Liver (tissue), 9 donors: ENCODE results near the gene CCDC39. TPM values are rescaled to one million over a fixed set of nuclear protein-coding genes. Genes with fewer than 3 reads are reported as not detected.

Experiments
- DNase-seq: peaks from one replicate; pipeline ENCODE4 v3.0.0-alpha.2; 2017; ENCODE audit warnings: low spot score
- H3K27ac ChIP-seq, 2 donors: one replicate each; pipeline ENCODE4 v1.7.0; 2013; ENCODE audit warnings: inconsistent platforms in 2 of 2, low read length in 2 of 2, control low read depth in 1 of 2, low read depth in 1 of 2, mild to moderate bottlenecking in 1 of 2
- H3K27me3 ChIP-seq, 4 donors: one replicate each; pipeline versions ENCODE4 v1.6.1 to v1.7.0; 2013; ENCODE audit warnings: low read length in 3 of 4, inconsistent platforms in 1 of 4, mild to moderate bottlenecking in 1 of 4, moderate library complexity in 1 of 4; ENCODE audit not compliant: control insufficient read depth in 4 of 4, insufficient read depth in 4 of 4
- H3K36me3 ChIP-seq, 4 donors: one replicate each; pipeline versions ENCODE4 v1.6.1 to v1.7.0; 2013; ENCODE audit warnings: low read length in 3 of 4, mild to moderate bottlenecking in 3 of 4, low read depth in 1 of 4, moderate library complexity in 1 of 4; ENCODE audit not compliant: control insufficient read depth in 4 of 4, insufficient read depth in 3 of 4
- H3K4me1 ChIP-seq, 4 donors: one replicate each; pipeline versions ENCODE4 v1.6.1 to v1.7.0; 2013; ENCODE audit warnings: low read length in 3 of 4, mild to moderate bottlenecking in 3 of 4, moderate library complexity in 1 of 4; ENCODE audit not compliant: control insufficient read depth in 4 of 4, insufficient read depth in 4 of 4
- H3K4me3 ChIP-seq, 3 donors: one replicate each; pipeline versions ENCODE4 v1.6.1 to v1.7.0; 2013; ENCODE audit warnings: low read length in 3 of 3, control low read depth in 1 of 3, low read depth in 1 of 3, mild to moderate bottlenecking in 1 of 3
- H3K9ac ChIP-seq, 2 donors: one replicate each; pipeline ENCODE4 v1.7.0; 2013; ENCODE audit warnings: low read length in 2 of 2, mild to moderate bottlenecking in 2 of 2, moderate library complexity in 2 of 2, control low read depth in 1 of 2, low read depth in 1 of 2
- H3K9me3 ChIP-seq, 4 donors: one replicate each; pipeline versions ENCODE4 v1.6.1 to v1.7.0; 2013; ENCODE audit warnings: low read length in 3 of 4; ENCODE audit not compliant: control insufficient read depth in 4 of 4
- EGR1 ChIP-seq, 2 donors: IDR thresholded peaks; 2 replicates each; pipeline ENCODE4 v1.6.1; 2016 to 2018; ENCODE audit warnings: antibody characterized with exemption in 2 of 2, low read depth in 2 of 2
- FOXA1 ChIP-seq: IDR thresholded peaks from 2 replicates; pipeline ENCODE4 v1.6.1; 2016; ENCODE audit warnings: antibody characterized with exemption
- FOXA2 ChIP-seq: IDR thresholded peaks from 2 replicates; pipeline ENCODE4 v1.6.1; 2016; ENCODE audit warnings: antibody characterized with exemption
- GABPA ChIP-seq, 2 donors: IDR thresholded peaks in 1 of 2; conservative IDR thresholded peaks in 1 of 2; 2 replicates each; pipeline ENCODE4 v1.6.1; 2016; ENCODE audit warnings: antibody characterized with exemption in 2 of 2, mild to moderate bottlenecking in 1 of 2, moderate library complexity in 1 of 2
- HNF4A ChIP-seq, 2 donors: conservative IDR thresholded peaks; 2 replicates each; pipeline ENCODE4 v1.6.1; 2016; ENCODE audit warnings: antibody characterized with exemption in 2 of 2, mild to moderate bottlenecking in 2 of 2
- HNF4G ChIP-seq: IDR thresholded peaks from 2 replicates; pipeline ENCODE4 v1.6.1; 2016; ENCODE audit warnings: antibody characterized with exemption
- JUND ChIP-seq, 2 donors: IDR thresholded peaks; 2 replicates each; pipeline ENCODE4 v1.6.1; 2016; ENCODE audit warnings: antibody characterized with exemption in 2 of 2
- NR2F2 ChIP-seq: IDR thresholded peaks from 2 replicates; pipeline ENCODE4 v1.6.1; 2016; ENCODE audit warnings: antibody characterized with exemption
- RAD21 ChIP-seq, 2 donors: IDR thresholded peaks; 2 replicates each; pipeline ENCODE4 v1.6.1; 2016; ENCODE audit warnings: antibody characterized with exemption in 2 of 2, mild to moderate bottlenecking in 2 of 2
- TAF1 ChIP-seq: conservative IDR thresholded peaks from 2 replicates; pipeline ENCODE4 v1.6.1; 2016; ENCODE audit warnings: antibody characterized with exemption, mild to moderate bottlenecking
- YY1 ChIP-seq: IDR thresholded peaks from 2 replicates; pipeline ENCODE4 v1.6.1; 2016; ENCODE audit warnings: antibody characterized with exemption, mild to moderate bottlenecking
- WGBS: extraction: QIAGEN DNeasy Blood & Tissue Kit; methylation state at CpG from one replicate; pipeline ENCODE4 v1.1.7; 2013; 5-methylcytosine and 5-hydroxymethylcytosine counted together
- polyA plus RNA-seq, 2 donors: library from polyadenylated mRNA; stranded (reverse) in 1 of 2; unstranded in 1 of 2; fragments of 200-250 nt in 1 of 2; fragments of >200 nt in 1 of 2; fragmentation: Nextera tagmentation in 1 of 2; extraction: Ambion mirVana in 1 of 2; gene quantifications; one replicate each; pipeline versions ENCODE4 v1.2.1 to v1.2.3, GENCODE V29; 2013 to 2015
- total RNA-seq, 2 donors: library from RNA; depleted of rRNA; stranded (reverse); fragments of >200 nt; gene quantifications; one replicate each; pipeline ENCODE4 v1.2.3, GENCODE V29; 2014
- TF ChIP-seq, protein P1 (sequence below): IDR thresholded peaks from 2 replicates; pipeline ENCODE4 v1.6.1; 2016; ENCODE audit warnings: antibody characterized with exemption
- TF ChIP-seq, protein P2 (sequence below): IDR thresholded peaks from 2 replicates; pipeline ENCODE4 v1.6.1; 2016; ENCODE audit warnings: antibody characterized with exemption
- TF ChIP-seq, protein P3 (sequence below): IDR thresholded peaks from 2 replicates; pipeline ENCODE4 v1.6.1; 2016; ENCODE audit warnings: antibody characterized with exemption, mild to moderate bottlenecking
- TF ChIP-seq, protein P4 (sequence below): IDR thresholded peaks from 2 replicates; pipeline ENCODE4 v1.6.1; 2016; ENCODE audit warnings: antibody characterized with exemption
- donor health status: healthy.
- donor health status: healthy.
- donor health status: healthy.
- donor health status: healthy.
- donor health status: healthy.

Gene CCDC39
- total and polyA plus RNA-seq, 4 donors: under 0.01 to 0.08 TPM; not detected in 2

DNA sequence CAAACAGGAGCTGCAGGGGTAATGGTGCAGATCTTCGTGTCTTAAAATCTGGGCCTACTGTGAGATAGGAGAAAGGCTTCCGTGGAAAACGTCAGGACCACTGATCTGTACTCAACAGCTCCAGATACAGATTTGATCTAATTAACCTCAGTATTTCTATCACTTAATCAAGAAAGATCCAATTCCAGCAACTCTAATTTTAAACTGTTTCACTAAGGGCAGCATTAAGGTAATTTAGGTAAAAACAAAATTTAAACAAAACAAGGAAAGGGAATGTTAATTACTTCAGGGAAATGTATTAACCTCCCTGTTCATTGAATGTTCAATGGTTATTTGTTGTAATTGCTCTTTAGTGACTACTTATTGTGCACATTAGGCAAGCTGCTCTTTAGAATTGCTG, 103.7 kb downstream of the CCDC39 start:
- 69% methylated on average over 3 of the region's 3 CpGs for WGBS
- Histone ChIP-seq H3K27me3 (no peaks in the 10 kb centered on the region), H3K9me3 (peaks cover 0 to 1% (median 0%) of the 10 kb centered on the region in 4 donors), H3K4me3 (no peak overlapping the region), H3K4me1 (no peaks in the 10 kb centered on the region), H3K36me3 (no peaks in the 10 kb centered on the region), H3K27ac (no peak overlapping the region), H3K9ac (no peak overlapping the region)
- no peak for DNase-seq
- TF ChIP-seq YY1: no peak
- TF ChIP-seq, protein P1, sequence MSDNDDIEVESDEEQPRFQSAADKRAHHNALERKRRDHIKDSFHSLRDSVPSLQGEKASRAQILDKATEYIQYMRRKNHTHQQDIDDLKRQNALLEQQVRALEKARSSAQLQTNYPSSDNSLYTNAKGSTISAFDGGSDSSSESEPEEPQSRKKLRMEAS: no peak
- TF ChIP-seq FOXA1: no peak
- TF ChIP-seq NR2F2: no peak
- TF ChIP-seq, protein P2, sequence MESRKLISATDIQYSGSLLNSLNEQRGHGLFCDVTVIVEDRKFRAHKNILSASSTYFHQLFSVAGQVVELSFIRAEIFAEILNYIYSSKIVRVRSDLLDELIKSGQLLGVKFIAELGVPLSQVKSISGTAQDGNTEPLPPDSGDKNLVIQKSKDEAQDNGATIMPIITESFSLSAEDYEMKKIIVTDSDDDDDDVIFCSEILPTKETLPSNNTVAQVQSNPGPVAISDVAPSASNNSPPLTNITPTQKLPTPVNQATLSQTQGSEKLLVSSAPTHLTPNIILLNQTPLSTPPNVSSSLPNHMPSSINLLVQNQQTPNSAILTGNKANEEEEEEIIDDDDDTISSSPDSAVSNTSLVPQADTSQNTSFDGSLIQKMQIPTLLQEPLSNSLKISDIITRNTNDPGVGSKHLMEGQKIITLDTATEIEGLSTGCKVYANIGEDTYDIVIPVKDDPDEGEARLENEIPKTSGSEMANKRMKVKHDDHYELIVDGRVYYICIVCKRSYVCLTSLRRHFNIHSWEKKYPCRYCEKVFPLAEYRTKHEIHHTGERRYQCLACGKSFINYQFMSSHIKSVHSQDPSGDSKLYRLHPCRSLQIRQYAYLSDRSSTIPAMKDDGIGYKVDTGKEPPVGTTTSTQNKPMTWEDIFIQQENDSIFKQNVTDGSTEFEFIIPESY: no peak
- no peak for TF ChIP-seq FOXA2
- TF ChIP-seq HNF4A (conservative IDR thresholded peaks at IDR 0.05): no peak
- no peak for TF ChIP-seq HNF4G
- TF ChIP-seq TAF1: no peak
- no peak for TF ChIP-seq GABPA (IDR thresholded peaks at IDR 0.05 in 1 of 2, conservative IDR thresholded peaks at IDR 0.05 in 1 of 2)
- TF ChIP-seq EGR1 (IDR thresholded peaks at IDR 0.05; ENCODE audit: low read depth in 2 of 2): no peak
- no peak for TF ChIP-seq RAD21 (IDR thresholded peaks at IDR 0.05)
- TF ChIP-seq JUND (IDR thresholded peaks at IDR 0.05): no peak
- TF ChIP-seq, protein P3, sequence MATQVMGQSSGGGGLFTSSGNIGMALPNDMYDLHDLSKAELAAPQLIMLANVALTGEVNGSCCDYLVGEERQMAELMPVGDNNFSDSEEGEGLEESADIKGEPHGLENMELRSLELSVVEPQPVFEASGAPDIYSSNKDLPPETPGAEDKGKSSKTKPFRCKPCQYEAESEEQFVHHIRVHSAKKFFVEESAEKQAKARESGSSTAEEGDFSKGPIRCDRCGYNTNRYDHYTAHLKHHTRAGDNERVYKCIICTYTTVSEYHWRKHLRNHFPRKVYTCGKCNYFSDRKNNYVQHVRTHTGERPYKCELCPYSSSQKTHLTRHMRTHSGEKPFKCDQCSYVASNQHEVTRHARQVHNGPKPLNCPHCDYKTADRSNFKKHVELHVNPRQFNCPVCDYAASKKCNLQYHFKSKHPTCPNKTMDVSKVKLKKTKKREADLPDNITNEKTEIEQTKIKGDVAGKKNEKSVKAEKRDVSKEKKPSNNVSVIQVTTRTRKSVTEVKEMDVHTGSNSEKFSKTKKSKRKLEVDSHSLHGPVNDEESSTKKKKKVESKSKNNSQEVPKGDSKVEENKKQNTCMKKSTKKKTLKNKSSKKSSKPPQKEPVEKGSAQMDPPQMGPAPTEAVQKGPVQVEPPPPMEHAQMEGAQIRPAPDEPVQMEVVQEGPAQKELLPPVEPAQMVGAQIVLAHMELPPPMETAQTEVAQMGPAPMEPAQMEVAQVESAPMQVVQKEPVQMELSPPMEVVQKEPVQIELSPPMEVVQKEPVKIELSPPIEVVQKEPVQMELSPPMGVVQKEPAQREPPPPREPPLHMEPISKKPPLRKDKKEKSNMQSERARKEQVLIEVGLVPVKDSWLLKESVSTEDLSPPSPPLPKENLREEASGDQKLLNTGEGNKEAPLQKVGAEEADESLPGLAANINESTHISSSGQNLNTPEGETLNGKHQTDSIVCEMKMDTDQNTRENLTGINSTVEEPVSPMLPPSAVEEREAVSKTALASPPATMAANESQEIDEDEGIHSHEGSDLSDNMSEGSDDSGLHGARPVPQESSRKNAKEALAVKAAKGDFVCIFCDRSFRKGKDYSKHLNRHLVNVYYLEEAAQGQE: no peak
- TF ChIP-seq, protein P4, sequence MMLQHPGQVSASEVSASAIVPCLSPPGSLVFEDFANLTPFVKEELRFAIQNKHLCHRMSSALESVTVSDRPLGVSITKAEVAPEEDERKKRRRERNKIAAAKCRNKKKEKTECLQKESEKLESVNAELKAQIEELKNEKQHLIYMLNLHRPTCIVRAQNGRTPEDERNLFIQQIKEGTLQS: no peak

DNA sequence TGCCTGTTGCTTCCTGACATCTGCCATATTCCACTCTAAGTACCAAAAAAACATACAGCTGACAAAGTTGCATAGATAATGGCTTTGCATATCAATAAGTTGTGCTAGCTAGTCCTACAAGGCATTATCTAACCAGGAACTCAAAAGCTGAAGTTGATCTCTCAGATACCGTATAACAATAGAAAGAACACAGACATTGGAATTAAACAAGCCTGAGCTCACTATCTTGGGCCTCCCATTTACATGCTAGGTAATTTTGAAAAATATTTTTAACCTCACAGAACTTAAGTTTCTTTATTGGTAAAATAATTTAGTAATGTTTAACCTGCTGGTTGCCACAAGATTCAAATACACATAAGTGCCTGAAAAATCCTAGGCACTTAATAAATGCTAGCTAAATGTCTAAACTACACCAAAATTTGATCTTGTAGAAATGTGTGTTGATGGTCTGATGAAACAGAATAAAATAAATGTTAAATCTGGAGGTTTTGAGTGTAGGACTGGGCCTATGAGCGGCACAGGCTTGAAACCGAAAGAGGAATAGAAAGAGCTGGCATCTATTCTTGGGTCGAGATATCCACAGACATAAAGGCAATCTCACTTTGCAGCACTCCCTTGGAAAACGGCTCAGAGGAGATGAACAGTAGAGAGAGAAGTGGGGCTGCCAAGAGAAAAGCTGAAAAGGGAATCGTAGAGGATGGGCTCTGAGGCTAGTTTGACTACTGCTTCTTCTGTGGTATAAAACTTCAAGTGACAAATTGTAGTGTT, 107.3 kb downstream of the CCDC39 start:
- Histone ChIP-seq H3K27me3 (no peaks in the 10 kb centered on the region), H3K9me3 (peaks cover 0 to 1% (median 0%) of the 10 kb centered on the region in 4 donors), H3K4me3 (no peak overlapping the region), H3K9ac (no peak overlapping the region), H3K4me1 (no peaks in the 10 kb centered on the region), H3K27ac (no peak overlapping the region), H3K36me3 (no peaks in the 10 kb centered on the region)
- DNase-seq: no peak
- TF ChIP-seq, protein P2: no peak
- TF ChIP-seq YY1: no peak
- WGBS: 77% methylated on average over 6 of the region's 6 CpGs
